Heart left ventricle (tissue), 13 donors: ENCODE results near the gene HIVEP2.

ENCODE experiments used
- CTCF ChIP-seq, 12 donors: fragments of 200-600 bp; sonication (generic) in 4 of 12; IDR thresholded peaks; one replicate each; pipeline versions ENCODE4 v1.5.0 to v1.8.0; 2018 to 2022; ENCODE audit warnings: antibody characterized with exemption in 12 of 12, mild to moderate bottlenecking in 5 of 12
- POLR2A ChIP-seq, 2 donors: fragments of 450-650 bp; IDR thresholded peaks; one replicate each; pipeline ENCODE4 v1.6.1; 2017; ENCODE audit warnings: antibody characterized with exemption in 2 of 2, mild to moderate bottlenecking in 2 of 2, moderate library complexity in 2 of 2
- donor health status: ischemic (EF 13 %, LVEDD 7.1; RV severe dilation, severe dysfunction).
- donor health status: DM: no; HTN: yes; CAD: no.
- donor health status: DM: no; HTN: no; CAD: no.
- donor health status: ischemic (EF 25% LVEDD 6.9; RV normal size, moderate dysfunction).
- donor health status: ischemic (EF 25% LVEDD 5.7; RV mildly dilated, moderate dysfunction).
- donor health status: ischemic (EF 35%, LVEDD 5.7; RV mildly dilated, moderate dysfunction).
- donor health status: nonischemic (EF 11% LVEDD 7.7; RV severe dilation, severe dysfunction).
- donor health status: DM: yes; HTN: yes; CAD: no.
- donor health status: PGD.
- donor health status: ischemic (EF 29% LVEDD 5.4; RV normal size, mild dysfunction).
- donor health status: nonischemic (EF 23%, LVEDD 6.1; RV moderate dilation, normal function).

- TF ChIP-seq CTCF (IDR thresholded peaks at IDR 0.05), result no peak
- TF ChIP-seq POLR2A (IDR thresholded peaks at IDR 0.05), result no peak
These were observed 239.9 kb downstream of the HIVEP2 start for GRCh38 chr6:142705054-142705453.
